A673 (cell line): ENCODE measurements around the gene HJURP.

Experiments used
- EZH2 ChIP-seq: fragments of 200-600 bp; sonication (generic); IDR thresholded peaks from 2 replicates; pipeline ENCODE4 v1.6.1; 2017; ENCODE audit warnings: borderline replicate concordance, low read depth, mild to moderate bottlenecking, mixed read lengths, antibody characterized with exemption, low read length; ENCODE audit not compliant: poor library complexity, severe bottlenecking
- TF ChIP-seq, protein P1 (sequence below): fragments of 300-800, 200-600 bp; sonication (generic); conservative IDR thresholded peaks from 2 replicates; pipeline ENCODE4 v1.5.1; 2017; ENCODE audit warnings: low read depth, mild to moderate bottlenecking, antibody characterized with exemption, low read length, moderate library complexity, mixed read lengths

DNA sequence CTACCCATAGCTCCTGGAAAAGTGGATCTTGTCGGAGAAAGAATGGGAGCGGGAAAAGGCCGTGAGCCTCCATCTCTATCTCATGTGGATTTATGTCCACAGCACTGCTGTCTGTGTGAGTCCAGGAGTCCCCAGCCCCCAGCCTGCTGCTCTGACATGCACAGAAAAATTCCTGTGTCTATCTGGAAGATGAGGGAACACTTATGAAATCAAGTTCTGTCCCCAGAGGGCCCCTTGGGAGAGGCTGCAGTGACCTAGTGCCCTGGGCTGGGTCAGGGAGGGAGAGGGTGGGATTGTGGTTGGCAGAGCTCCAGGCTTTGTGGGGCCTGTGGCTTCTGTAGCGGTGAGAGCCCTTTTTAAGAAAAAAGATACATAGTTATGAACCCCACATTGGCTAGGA, 37.6 kb downstream of the HJURP start:
- TF ChIP-seq, protein P1, sequence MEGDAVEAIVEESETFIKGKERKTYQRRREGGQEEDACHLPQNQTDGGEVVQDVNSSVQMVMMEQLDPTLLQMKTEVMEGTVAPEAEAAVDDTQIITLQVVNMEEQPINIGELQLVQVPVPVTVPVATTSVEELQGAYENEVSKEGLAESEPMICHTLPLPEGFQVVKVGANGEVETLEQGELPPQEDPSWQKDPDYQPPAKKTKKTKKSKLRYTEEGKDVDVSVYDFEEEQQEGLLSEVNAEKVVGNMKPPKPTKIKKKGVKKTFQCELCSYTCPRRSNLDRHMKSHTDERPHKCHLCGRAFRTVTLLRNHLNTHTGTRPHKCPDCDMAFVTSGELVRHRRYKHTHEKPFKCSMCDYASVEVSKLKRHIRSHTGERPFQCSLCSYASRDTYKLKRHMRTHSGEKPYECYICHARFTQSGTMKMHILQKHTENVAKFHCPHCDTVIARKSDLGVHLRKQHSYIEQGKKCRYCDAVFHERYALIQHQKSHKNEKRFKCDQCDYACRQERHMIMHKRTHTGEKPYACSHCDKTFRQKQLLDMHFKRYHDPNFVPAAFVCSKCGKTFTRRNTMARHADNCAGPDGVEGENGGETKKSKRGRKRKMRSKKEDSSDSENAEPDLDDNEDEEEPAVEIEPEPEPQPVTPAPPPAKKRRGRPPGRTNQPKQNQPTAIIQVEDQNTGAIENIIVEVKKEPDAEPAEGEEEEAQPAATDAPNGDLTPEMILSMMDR: no peak
- no peak for TF ChIP-seq EZH2
